AG08395 (cell line): Measurements from ENCODE around the gene LSMEM2.
"Not testable (repeated sequence)": the region's sequence is repeated elsewhere in the genome, so short reads cannot be mapped to it uniquely, and the experiment has no call there.

ENCODE experiments used
- DNase-seq: peaks from one replicate; pipeline ENCODE4 v3.0.0; 2012; ENCODE audit warnings: mixed read lengths, low spot score

The LSMEM2 gene

DNA sequence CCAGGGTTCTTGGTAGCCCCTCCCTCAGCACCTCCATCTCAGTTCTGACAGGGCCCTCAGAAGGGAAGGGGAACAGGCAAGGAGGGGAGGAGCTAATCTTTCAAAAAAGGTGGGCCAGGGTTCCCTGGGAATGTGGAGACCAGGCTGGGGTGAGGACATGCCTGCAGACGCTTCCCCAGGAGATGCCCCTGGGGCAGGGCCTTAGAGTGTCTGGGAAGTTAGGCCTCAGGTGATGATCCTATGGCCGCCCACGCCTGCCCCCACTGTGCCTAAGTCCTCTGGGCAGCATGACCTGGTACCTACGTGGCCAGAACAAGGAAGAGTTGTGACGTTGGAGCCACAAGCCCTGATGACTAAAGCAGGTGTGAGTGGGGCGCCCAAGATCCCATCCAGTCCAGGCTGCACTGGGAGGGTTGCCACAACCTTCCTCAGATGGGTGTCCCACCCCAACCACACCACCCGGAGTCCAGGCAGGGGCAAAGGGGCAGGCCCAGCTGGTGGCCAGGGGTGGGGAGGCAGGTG is 13.9 kb upstream of the LSMEM2 start:
- DNase-seq, result no peak

DNA sequence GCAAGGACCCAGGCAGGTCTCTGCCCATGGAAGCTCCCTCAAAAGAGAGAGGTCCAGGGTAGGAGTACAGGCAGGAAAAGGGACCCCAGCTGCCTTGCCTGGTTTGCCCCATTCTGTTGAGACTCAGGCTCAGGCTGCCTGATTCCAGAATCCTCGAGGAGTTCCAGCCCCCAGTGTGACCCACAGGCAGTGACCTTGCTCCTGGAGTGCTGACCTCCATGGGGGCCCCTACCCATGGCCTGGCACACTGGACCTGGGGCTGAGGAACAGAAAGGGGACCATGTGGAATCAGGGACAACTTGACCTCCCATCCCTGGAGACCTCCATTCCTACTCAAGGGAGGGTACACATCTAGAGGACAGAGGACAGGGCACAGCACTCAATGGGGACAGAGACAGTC is 13.3 kb upstream of the LSMEM2 start:
- no peak for DNase-seq

DNA sequence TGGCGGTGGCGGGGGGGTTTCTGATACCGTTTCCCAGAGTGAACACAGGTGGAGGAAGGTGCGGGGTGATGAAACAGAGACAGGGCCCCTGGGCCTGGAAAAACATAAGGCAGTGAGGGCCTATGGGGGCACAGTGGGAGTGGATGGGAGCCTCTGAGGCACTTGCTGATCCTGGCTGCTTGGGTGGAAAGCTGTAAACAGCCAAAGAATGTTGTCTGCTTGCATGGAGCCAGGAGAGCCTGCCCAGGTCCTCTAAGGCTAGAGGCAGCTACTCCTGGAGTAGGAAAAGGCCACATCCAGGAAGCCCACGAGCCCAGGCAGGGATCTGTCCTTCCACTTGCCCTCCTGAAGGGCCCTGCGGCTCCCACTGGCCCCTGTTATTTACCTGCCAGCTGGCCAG is 12.9 kb upstream of the LSMEM2 start:
- no peak for DNase-seq

DNA sequence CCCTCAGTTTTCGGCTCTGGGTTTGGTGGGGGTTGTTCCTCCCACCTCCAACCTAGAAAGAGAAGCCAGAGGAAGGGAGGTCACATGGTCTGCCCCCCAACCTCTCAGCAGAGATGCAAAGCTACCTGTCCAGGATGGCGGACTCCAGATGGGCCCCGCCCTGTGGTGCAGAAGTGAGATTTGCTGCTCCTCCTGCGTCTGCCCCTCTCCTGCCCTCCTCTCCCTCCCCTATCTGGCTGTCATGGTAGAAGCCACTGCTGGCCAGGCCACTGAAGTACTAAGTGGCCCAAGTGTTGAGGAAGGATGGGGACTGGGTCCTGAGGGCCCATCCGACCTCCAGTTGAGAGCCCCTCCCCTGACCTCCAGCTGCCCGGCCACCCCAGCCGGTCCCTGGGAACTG is 12.1 kb upstream of the LSMEM2 start:
- DNase-seq, result no peak

DNA sequence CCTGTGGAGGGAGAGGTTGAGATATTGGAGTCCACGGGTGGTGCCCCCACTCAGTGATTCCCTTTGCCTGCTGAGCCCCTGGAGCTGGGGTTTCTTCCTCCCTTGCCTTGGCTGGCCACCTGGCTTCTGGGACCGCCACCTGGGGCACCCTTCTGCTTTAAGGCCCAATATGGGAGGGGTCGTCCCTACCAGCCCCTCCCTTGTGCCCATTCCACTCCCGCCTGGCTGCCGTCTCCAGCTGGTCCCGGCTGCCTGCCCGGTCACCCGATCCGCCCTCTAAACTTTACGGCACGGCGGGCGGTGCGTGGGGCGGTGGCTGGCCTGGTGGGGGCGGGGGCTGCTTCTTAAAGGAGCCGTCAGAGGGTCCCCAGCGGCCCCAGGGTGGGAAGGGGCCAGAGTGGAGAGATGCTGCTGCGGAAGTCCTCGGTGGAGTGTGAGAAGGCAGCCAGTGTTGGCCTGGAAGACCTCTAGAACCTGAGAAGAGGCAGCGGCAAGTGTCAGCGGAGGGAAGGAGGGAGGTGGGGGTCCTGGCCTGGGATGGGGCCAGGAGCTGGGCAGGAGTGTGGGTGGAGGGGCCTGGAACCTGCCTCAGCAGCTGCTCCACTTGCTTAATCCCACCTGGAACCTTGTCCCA is 11.5 kb upstream of the LSMEM2 start:
- peak; percentile 53 for DNase-seq

GRCh38 chr3:50268276-50268675 is 10.6 kb upstream of the LSMEM2 start:
- no peak for DNase-seq

GRCh38 chr3:50268703-50269451 is 10.0 kb upstream of the LSMEM2 start, which contains the start of gene SEMA3B:
SEMA3B (plus strand) TSS chr3:50269147; CDS start chr3:50269241, 94 bp downstream.
- peak; percentile 69 for DNase-seq

- no peak for DNase-seq
These were observed 9.4 kb upstream of the LSMEM2 start for GRCh38 chr3:50269460-50269859.

DNA sequence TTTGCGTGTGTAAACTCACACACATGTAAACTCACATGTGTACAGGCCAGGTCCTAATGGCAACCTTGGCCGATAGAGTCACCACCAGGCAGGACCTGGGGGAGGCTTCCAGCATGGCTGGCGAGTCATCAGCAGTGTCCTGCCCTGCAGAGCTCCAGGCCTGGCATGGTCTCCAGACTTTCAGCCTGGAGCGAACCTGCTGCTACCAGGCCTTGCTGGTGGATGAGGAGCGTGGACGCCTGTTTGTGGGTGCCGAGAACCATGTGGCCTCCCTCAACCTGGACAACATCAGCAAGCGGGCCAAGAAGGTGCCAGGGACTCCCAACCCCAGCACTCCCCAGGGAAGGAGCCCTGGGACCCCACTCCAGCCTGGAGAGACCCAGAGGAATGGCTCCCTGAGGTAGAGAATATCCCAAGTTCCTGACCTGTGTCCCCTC is 8.9 kb upstream of the LSMEM2 start:
- DNase-seq, result peak; percentile 67

DNA sequence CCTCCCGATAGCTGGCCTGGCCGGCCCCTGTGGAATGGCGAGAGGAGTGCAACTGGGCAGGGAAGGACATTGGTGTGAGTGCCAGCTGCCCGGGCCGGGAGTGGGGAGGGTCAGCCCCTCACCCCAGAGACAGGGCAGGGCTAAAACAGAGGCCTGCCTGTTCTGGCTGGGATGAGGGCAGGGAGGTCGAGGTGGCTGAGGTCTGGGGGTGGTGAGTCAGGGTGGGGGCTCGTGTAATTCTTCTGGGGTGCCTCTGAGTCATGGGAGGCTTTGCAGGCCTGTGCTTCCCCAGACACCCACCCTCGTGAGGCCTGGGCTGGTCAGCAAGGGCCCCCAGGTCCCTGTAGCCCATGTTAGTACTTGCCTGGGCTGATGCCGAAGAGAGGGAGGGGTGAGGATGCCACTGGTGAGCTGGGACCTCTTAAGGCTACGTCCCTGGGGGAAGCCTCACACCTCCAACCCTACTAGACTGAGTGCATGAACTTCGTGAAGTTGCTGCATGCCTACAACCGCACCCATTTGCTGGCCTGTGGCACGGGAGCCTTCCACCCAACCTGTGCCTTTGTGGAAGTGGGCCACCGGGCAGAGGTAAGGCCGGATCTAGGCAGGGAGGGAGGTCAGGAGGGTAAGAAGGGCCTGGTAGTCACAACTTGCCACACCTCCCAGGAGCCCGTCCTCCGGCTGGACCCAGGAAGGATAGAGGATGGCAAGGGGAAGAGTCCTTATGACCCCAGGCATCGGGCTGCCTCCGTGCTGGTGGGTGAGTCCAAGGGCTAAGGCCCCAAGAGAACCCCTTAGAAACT is 8.3 kb upstream of the LSMEM2 start:
- no peak for DNase-seq

- no peak for DNase-seq
These were observed 7.5 kb upstream of the LSMEM2 start for GRCh38 chr3:50271314-50271936.

DNA sequence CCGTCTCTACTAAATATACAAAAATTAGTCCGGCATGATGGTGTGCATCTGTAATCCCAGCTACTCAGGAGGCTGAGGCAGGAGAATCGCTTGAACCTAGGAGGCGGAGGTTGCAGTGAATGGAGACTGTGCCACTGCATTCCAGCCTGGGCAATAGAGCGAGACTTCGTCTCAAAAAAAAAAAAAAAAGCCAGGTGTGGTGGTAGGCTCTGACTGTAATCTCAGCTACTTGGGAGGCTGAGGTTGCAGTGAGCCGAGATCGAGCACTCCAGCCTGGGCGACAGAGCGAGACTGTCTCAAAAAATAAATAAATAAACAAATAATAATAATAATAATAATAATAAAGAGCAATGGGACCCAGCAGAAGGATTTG is 6.4 kb upstream of the LSMEM2 start:
- not testable (repeated sequence) for DNase-seq

- DNase-seq, result peak; percentile 93
These were observed 5.8 kb upstream of the LSMEM2 start for GRCh38 chr3:50272911-50273688.

DNA sequence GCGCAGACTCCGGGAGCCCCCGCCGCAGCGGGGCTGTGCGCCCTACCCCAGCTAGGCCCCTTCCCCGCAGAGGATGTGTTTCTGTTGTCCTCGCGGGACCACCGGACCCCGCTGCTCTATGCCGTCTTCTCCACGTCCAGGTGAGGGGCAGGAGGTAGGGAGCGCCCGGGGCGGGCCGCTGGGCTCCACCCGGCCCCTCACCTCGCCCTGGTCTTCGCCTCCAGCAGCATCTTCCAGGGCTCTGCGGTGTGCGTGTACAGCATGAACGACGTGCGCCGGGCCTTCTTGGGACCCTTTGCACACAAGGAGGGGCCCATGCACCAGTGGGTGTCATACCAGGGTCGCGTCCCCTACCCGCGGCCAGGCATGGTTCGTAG is 5.2 kb upstream of the LSMEM2 start:
- no peak for DNase-seq

- no peak for DNase-seq
These were observed 4.3 kb upstream of the LSMEM2 start for GRCh38 chr3:50274371-50275104.

- no peak for DNase-seq
These were observed 3.5 kb upstream of the LSMEM2 start for GRCh38 chr3:50275141-50275995.

- no peak for DNase-seq
These were observed 2.7 kb upstream of the LSMEM2 start for GRCh38 chr3:50275996-50276761.

- no peak for DNase-seq
These were observed 2.2 kb upstream of the LSMEM2 start for GRCh38 chr3:50276762-50277101.
